ENCODE results near the gene CENPP.
"Not testable (repeated sequence)": the region's sequence is repeated elsewhere in the genome, so short reads cannot be mapped to it uniquely, and the experiment has no call there.

Gene CENPP

GRCh38 chr9:92384375-92384774 is 58.6 kb downstream of the CENPP start:
- DNase-seq: no peak

GRCh38 chr9:92385001-92385400 is 59.2 kb downstream of the CENPP start:
- DNase-seq: no peak

- no peak for DNase-seq
These were observed 59.7 kb downstream of the CENPP start for GRCh38 chr9:92385477-92385876.

GRCh38 chr9:92385953-92386352 is 60.2 kb downstream of the CENPP start:
- DNase-seq: no peak

GRCh38 chr9:92392690-92393089 is 66.9 kb downstream of the CENPP start:
- no peak for DNase-seq

- DNase-seq: no peak
These were observed 67.9 kb downstream of the CENPP start for GRCh38 chr9:92393686-92394085.

- DNase-seq: no peak
These were observed 69.9 kb downstream of the CENPP start for GRCh38 chr9:92395617-92396016.

GRCh38 chr9:92397853-92398252 is 72.1 kb downstream of the CENPP start:
- DNase-seq: no peak

- no peak for DNase-seq
These were observed 76.6 kb downstream of the CENPP start for GRCh38 chr9:92402360-92402759.

- DNase-seq: no peak
These were observed 77.3 kb downstream of the CENPP start for GRCh38 chr9:92402826-92403745.

GRCh38 chr9:92404042-92404836 is 78.5 kb downstream of the CENPP start, which contains the start of gene OGN:
TSS of gene OGN (minus strand) at chr9:92404578. CDS start at chr9:92403407, 1,171 bp downstream.
- no peak for DNase-seq

GRCh38 chr9:92405818-92406217 is 80.1 kb downstream of the CENPP start:
- DNase-seq: no peak

- no peak for DNase-seq
These were observed 80.7 kb downstream of the CENPP start for GRCh38 chr9:92406477-92406876.

GRCh38 chr9:92407818-92408217 is 82.1 kb downstream of the CENPP start:
- DNase-seq: no peak

GRCh38 chr9:92408747-92409478 is 83.2 kb downstream of the CENPP start:
- no peak for DNase-seq

- not testable (repeated sequence) for DNase-seq
These were observed 85.4 kb downstream of the CENPP start for GRCh38 chr9:92411157-92411556.

GRCh38 chr9:92414566-92414965 is 88.8 kb downstream of the CENPP start:
- DNase-seq: no peak

- no peak for DNase-seq
These were observed 97.0 kb downstream of the CENPP start for GRCh38 chr9:92422611-92423338.

GRCh38 chr9:92423612-92424011 is 97.9 kb downstream of the CENPP start:
- no peak for DNase-seq

GRCh38 chr9:92424340-92424739 is 98.6 kb downstream of the CENPP start, which contains the start of gene OMD:
TSS of gene OMD (minus strand) at chr9:92424471. CDS start at chr9:92417558, 6,913 bp downstream.
- DNase-seq: no peak

- no peak for DNase-seq
These were observed 99.7 kb downstream of the CENPP start for GRCh38 chr9:92425474-92425873.

- DNase-seq: peak; percentile 64
These were observed 100.9 kb downstream of the CENPP start for GRCh38 chr9:92426501-92427145.

All from COR-L47 (cell line).